HEK293 (cell line): Measurements from ENCODE around the gene PSMG2.

Experiments used
- CTCF ChIA-PET: fragments of 350-600 bp; formaldehyde crosslinking; extraction: SDS; loops from one replicate; lab custom pipeline; 2021; ENCODE audit warnings: antibody characterized with exemption; lab: Yijun Ruan, JAX
- POLR2A ChIA-PET: fragments of 300-600 bp; formaldehyde crosslinking; extraction: SDS; loops from one replicate; lab custom pipeline; 2020; ENCODE audit warnings: antibody characterized with exemption, inconsistent platforms; lab: Yijun Ruan, JAX
- H3K27ac ChIP-seq: fragments of 200-500 bp; sonication (Bioruptor generic); 2 replicates; pipeline ENCODE4 v1.5.1; 2014; ENCODE audit warnings: low read depth, low read length, control low read depth, inconsistent platforms; ENCODE audit errors: extremely low read depth
- H3K36me3 ChIP-seq, 2 experiments: fragments of 200-500 bp in 1 of 2; sonication (Bioruptor generic) in 1 of 2; 1 replicate in 1 of 2; 2 replicates in 1 of 2; pipeline ENCODE4 v1.5.1; 2014 to 2017; ENCODE audit warnings: inconsistent platforms in 2 of 2, low read length in 2 of 2; ENCODE audit not compliant: control insufficient read depth in 2 of 2, insufficient read depth in 1 of 2
- H3K4me1 ChIP-seq: fragments of 200-500 bp; sonication (Bioruptor generic); 2 replicates; pipeline ENCODE4 v1.5.1; 2014; ENCODE audit warnings: mild to moderate bottlenecking, low read length, inconsistent platforms; ENCODE audit not compliant: control insufficient read depth, insufficient read depth
- H3K4me3 ChIP-seq: 2 replicates; pipeline ENCODE4 v1.5.1; 2011; ENCODE audit warnings: low read depth, mild to moderate bottlenecking, control low read depth, low read length, moderate library complexity
- H3K9me3 ChIP-seq: fragments of 200-500 bp; sonication (Bioruptor generic); 2 replicates; pipeline ENCODE4 v1.5.1; 2014; ENCODE audit warnings: low read depth, low read length, inconsistent platforms; ENCODE audit not compliant: control insufficient read depth, insufficient read depth
- EGR2 ChIP-seq: fragments of 450-650 bp; formaldehyde crosslinking; IDR thresholded peaks from 2 replicates; pipeline ENCODE4 v1.5.1; 2016; ENCODE audit warnings: low read depth, missing biosample characterization, missing genetic modification characterization
- OSR2 ChIP-seq: fragments of 450-650 bp; formaldehyde crosslinking; IDR thresholded peaks from 2 replicates; pipeline ENCODE4 v1.5.1; 2016; ENCODE audit warnings: missing biosample characterization, missing genetic modification characterization
- SETDB1 ChIP-seq: IDR thresholded peaks from one replicate; pipeline ENCODE4 v1.6.1; 2017; ENCODE audit warnings: mild to moderate bottlenecking, low read length, moderate library complexity, mixed read lengths; ENCODE audit not compliant: insufficient read length
- YY1 ChIP-seq: fragments of 450-650 bp; formaldehyde crosslinking; IDR thresholded peaks from 2 replicates; pipeline ENCODE4 v1.5.1; 2018; ENCODE audit warnings: missing biosample characterization, missing genetic modification characterization
- ZFP69B ChIP-seq: fragments of 450-650 bp; formaldehyde crosslinking; IDR thresholded peaks from 2 replicates; pipeline ENCODE4 v1.5.1; 2016; ENCODE audit warnings: missing biosample characterization, missing genetic modification characterization
- ZIC2 ChIP-seq: fragments of 450-650 bp; formaldehyde crosslinking; IDR thresholded peaks from 2 replicates; pipeline ENCODE4 v1.5.1; 2016; ENCODE audit warnings: missing biosample characterization, missing genetic modification characterization
- ZNF10 ChIP-seq: fragments of 450-650 bp; formaldehyde crosslinking; IDR thresholded peaks from 2 replicates; pipeline ENCODE4 v1.5.1; 2017; ENCODE audit warnings: missing biosample characterization, missing genetic modification characterization
- ZNF24 ChIP-seq: fragments of 450-650 bp; formaldehyde crosslinking; IDR thresholded peaks from 2 replicates; pipeline ENCODE4 v1.5.1; 2016; ENCODE audit warnings: missing biosample characterization, missing genetic modification characterization
- ZNF501 ChIP-seq: fragments of 450-650 bp; formaldehyde crosslinking; IDR thresholded peaks from 2 replicates; pipeline ENCODE4 v1.5.1; 2016; ENCODE audit warnings: missing biosample characterization, missing genetic modification characterization
- ZNF510 ChIP-seq: fragments of 450-650 bp; formaldehyde crosslinking; IDR thresholded peaks from 2 replicates; pipeline ENCODE4 v1.5.1; 2018; ENCODE audit warnings: mild to moderate bottlenecking, missing genetic modification characterization, missing biosample characterization; ENCODE audit not compliant: insufficient replicate concordance
- ZNF658 ChIP-seq: fragments of 450-650 bp; formaldehyde crosslinking; IDR thresholded peaks from 2 replicates; pipeline ENCODE4; 2016; ENCODE audit warnings: missing biosample characterization, missing genetic modification characterization
- ZNF660 ChIP-seq: fragments of 450-650 bp; IDR thresholded peaks from 2 replicates; pipeline ENCODE4 v1.5.1; 2018; ENCODE audit warnings: missing biosample characterization, mild to moderate bottlenecking, missing genetic modification characterization
- ZNF707 ChIP-seq: fragments of 450-650 bp; formaldehyde crosslinking; IDR thresholded peaks from 2 replicates; pipeline ENCODE4 v1.5.1; 2016; ENCODE audit warnings: missing biosample characterization, missing genetic modification characterization
- ZNF768 ChIP-seq: fragments of 450-650 bp; formaldehyde crosslinking; IDR thresholded peaks from 2 replicates; pipeline ENCODE4 v1.5.1; 2018; ENCODE audit warnings: missing biosample characterization, mild to moderate bottlenecking, missing genetic modification characterization
- ZNF791 ChIP-seq: fragments of 450-650 bp; formaldehyde crosslinking; IDR thresholded peaks from 2 replicates; pipeline ENCODE4 v1.5.1; 2016; ENCODE audit warnings: missing biosample characterization, missing genetic modification characterization
- ZNF792 ChIP-seq: fragments of 450-650 bp; formaldehyde crosslinking; IDR thresholded peaks from 2 replicates; pipeline ENCODE4 v1.5.1; 2016; ENCODE audit warnings: missing biosample characterization, missing genetic modification characterization
- TF ChIP-seq, protein P1 (sequence below): fragments of 450-650 bp; IDR thresholded peaks from 2 replicates; pipeline ENCODE4 v1.5.1; 2018; ENCODE audit warnings: missing biosample characterization, missing genetic modification characterization
- TF ChIP-seq, protein P2 (sequence below): fragments of 450-650 bp; formaldehyde crosslinking; IDR thresholded peaks from 2 replicates; pipeline ENCODE4 v1.5.1; 2016; ENCODE audit warnings: missing biosample characterization, missing genetic modification characterization
- TF ChIP-seq, protein P3 (sequence below): fragments of 450-650 bp; IDR thresholded peaks from 2 replicates; pipeline ENCODE4 v1.5.1; 2018; ENCODE audit warnings: missing biosample characterization, mild to moderate bottlenecking, missing genetic modification characterization
- TF ChIP-seq, protein P4 (sequence below): fragments of 450-650 bp; formaldehyde crosslinking; conservative IDR thresholded peaks from 2 replicates; pipeline ENCODE4 v1.5.1; 2016; ENCODE audit warnings: low read depth, missing biosample characterization, missing genetic modification characterization
- TF ChIP-seq, protein P5 (sequence below): sonication (generic); formaldehyde crosslinking; IDR thresholded peaks from 2 replicates; pipeline ENCODE4 v1.8.1; 2022; ENCODE audit warnings: mild to moderate bottlenecking, moderate library complexity, missing genetic modification reagents
- TF ChIP-seq, protein P6 (sequence below): fragments of 450-650 bp; formaldehyde crosslinking; IDR thresholded peaks from 2 replicates; pipeline ENCODE4 v1.5.1; 2016; ENCODE audit warnings: missing biosample characterization, missing genetic modification characterization
- TF ChIP-seq, protein P7 (sequence below): fragments of 450-650 bp; formaldehyde crosslinking; IDR thresholded peaks from 2 replicates; pipeline ENCODE4 v1.5.1; 2016; ENCODE audit warnings: missing biosample characterization, missing genetic modification characterization

The PSMG2 gene

DNA sequence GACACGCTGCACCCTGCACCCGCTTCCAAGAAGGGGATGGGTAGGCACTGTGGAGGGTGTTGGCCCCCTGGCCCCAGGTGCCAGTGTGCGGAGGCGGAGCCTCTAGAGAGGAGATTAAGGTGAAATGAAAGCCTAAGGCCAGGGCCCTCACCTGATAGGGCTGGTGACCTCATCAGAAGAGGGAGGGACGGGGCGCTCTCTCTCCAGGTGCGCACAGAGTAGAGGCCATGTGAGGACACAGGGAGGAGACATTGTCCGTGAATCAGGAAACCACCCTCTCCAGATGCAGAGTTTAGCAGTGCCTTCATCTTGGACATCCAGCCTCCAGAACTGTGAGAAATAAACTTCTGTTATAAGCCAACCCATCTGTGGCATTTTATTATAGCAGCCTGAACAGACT lies 62.3 kb downstream of the PSMG2 start:
- ChIA-PET CTCF (interaction anchor here (0.6 kb wide), 1 partner anchor 702 kb away, joined by 3 read pairs; no protein-coding TSS in a partner anchor), POLR2A (no interaction called here)
- H3K36me3 ChIP-seq = no peaks in the 10 kb centered on the region

DNA sequence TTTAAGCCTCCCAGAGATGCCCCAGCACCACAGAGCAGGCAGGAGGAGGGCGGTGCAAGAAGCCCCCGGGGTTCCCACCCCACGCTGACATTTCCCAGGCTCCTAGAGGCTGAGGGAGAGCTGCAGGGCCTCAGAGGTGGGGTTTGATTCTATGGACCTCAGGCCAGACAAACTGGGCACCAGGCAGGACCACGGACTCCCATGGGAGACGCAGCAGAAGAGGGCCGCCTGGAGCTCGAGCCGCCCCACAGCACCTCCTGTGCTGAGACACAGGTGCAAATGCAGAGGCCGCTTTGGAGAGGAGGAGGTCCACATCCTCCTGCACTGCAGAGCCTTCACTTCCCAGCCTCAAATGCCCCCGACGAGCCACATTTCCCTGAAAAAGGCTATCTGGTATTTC lies 62.7 kb downstream of the PSMG2 start:
- H3K4me1 ChIP-seq = no peaks in the 10 kb centered on the region
- no peaks in the 10 kb centered on the region for H3K9me3 ChIP-seq
- no peak overlapping the region for H3K27ac ChIP-seq
- ChIA-PET CTCF (interaction anchor here (0.6 kb wide), 1 partner anchor 702 kb away, joined by 3 read pairs; no protein-coding TSS in a partner anchor), POLR2A (no interaction called here)
- TF ChIP-seq YY1 (tag by site-specific recombination) = no peak
- TF ChIP-seq, protein P1, sequence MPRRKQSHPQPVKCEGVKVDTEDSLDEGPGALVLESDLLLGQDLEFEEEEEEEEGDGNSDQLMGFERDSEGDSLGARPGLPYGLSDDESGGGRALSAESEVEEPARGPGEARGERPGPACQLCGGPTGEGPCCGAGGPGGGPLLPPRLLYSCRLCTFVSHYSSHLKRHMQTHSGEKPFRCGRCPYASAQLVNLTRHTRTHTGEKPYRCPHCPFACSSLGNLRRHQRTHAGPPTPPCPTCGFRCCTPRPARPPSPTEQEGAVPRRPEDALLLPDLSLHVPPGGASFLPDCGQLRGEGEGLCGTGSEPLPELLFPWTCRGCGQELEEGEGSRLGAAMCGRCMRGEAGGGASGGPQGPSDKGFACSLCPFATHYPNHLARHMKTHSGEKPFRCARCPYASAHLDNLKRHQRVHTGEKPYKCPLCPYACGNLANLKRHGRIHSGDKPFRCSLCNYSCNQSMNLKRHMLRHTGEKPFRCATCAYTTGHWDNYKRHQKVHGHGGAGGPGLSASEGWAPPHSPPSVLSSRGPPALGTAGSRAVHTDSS (tag by site-specific recombination) = no peak
- TF ChIP-seq, protein P2, sequence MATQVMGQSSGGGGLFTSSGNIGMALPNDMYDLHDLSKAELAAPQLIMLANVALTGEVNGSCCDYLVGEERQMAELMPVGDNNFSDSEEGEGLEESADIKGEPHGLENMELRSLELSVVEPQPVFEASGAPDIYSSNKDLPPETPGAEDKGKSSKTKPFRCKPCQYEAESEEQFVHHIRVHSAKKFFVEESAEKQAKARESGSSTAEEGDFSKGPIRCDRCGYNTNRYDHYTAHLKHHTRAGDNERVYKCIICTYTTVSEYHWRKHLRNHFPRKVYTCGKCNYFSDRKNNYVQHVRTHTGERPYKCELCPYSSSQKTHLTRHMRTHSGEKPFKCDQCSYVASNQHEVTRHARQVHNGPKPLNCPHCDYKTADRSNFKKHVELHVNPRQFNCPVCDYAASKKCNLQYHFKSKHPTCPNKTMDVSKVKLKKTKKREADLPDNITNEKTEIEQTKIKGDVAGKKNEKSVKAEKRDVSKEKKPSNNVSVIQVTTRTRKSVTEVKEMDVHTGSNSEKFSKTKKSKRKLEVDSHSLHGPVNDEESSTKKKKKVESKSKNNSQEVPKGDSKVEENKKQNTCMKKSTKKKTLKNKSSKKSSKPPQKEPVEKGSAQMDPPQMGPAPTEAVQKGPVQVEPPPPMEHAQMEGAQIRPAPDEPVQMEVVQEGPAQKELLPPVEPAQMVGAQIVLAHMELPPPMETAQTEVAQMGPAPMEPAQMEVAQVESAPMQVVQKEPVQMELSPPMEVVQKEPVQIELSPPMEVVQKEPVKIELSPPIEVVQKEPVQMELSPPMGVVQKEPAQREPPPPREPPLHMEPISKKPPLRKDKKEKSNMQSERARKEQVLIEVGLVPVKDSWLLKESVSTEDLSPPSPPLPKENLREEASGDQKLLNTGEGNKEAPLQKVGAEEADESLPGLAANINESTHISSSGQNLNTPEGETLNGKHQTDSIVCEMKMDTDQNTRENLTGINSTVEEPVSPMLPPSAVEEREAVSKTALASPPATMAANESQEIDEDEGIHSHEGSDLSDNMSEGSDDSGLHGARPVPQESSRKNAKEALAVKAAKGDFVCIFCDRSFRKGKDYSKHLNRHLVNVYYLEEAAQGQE (tag by site-specific recombination) = no peak
- no peak for TF ChIP-seq ZNF510
- TF ChIP-seq, protein P3, sequence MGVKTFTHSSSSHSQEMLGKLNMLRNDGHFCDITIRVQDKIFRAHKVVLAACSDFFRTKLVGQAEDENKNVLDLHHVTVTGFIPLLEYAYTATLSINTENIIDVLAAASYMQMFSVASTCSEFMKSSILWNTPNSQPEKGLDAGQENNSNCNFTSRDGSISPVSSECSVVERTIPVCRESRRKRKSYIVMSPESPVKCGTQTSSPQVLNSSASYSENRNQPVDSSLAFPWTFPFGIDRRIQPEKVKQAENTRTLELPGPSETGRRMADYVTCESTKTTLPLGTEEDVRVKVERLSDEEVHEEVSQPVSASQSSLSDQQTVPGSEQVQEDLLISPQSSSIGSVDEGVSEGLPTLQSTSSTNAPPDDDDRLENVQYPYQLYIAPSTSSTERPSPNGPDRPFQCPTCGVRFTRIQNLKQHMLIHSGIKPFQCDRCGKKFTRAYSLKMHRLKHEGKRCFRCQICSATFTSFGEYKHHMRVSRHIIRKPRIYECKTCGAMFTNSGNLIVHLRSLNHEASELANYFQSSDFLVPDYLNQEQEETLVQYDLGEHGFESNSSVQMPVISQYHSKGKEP (tag by site-specific recombination) = no peak
- TF ChIP-seq, protein P4, sequence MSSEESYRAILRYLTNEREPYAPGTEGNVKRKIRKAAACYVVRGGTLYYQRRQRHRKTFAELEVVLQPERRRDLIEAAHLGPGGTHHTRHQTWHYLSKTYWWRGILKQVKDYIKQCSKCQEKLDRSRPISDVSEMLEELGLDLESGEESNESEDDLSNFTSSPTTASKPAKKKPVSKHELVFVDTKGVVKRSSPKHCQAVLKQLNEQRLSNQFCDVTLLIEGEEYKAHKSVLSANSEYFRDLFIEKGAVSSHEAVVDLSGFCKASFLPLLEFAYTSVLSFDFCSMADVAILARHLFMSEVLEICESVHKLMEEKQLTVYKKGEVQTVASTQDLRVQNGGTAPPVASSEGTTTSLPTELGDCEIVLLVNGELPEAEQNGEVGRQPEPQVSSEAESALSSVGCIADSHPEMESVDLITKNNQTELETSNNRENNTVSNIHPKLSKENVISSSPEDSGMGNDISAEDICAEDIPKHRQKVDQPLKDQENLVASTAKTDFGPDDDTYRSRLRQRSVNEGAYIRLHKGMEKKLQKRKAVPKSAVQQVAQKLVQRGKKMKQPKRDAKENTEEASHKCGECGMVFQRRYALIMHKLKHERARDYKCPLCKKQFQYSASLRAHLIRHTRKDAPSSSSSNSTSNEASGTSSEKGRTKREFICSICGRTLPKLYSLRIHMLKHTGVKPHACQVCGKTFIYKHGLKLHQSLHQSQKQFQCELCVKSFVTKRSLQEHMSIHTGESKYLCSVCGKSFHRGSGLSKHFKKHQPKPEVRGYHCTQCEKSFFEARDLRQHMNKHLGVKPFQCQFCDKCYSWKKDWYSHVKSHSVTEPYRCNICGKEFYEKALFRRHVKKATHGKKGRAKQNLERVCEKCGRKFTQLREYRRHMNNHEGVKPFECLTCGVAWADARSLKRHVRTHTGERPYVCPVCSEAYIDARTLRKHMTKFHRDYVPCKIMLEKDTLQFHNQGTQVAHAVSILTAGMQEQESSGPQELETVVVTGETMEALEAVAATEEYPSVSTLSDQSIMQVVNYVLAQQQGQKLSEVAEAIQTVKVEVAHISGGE = no peak
- no peak for TF ChIP-seq ZNF792
- no peak for TF ChIP-seq ZNF658
- TF ChIP-seq EGR2 = no peak
- TF ChIP-seq ZIC2 (tag by site-specific recombination) = no peak
- TF ChIP-seq ZFP69B (tag by site-specific recombination) = no peak
- TF ChIP-seq, protein P5, sequence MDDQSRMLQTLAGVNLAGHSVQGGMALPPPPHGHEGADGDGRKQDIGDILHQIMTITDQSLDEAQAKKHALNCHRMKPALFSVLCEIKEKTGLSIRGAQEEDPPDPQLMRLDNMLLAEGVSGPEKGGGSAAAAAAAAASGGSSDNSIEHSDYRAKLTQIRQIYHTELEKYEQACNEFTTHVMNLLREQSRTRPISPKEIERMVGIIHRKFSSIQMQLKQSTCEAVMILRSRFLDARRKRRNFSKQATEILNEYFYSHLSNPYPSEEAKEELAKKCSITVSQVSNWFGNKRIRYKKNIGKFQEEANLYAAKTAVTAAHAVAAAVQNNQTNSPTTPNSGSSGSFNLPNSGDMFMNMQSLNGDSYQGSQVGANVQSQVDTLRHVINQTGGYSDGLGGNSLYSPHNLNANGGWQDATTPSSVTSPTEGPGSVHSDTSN (CRISPR knock-in tag) = no peak
- no peak for TF ChIP-seq ZNF501 (tag by site-specific recombination)
- no peak for TF ChIP-seq ZNF24
- no peak for TF ChIP-seq ZNF707 (tag by site-specific recombination)
- TF ChIP-seq ZNF791 (tag by site-specific recombination) = no peak
- TF ChIP-seq ZNF660 (tag by site-specific recombination) = no peak
- H3K36me3 ChIP-seq = no peaks in the 10 kb centered on the region
- no peak overlapping the region for H3K4me3 ChIP-seq

More for the DNA sequence above, 62.3 kb downstream of the PSMG2 start:
- Histone ChIP-seq H3K4me3 (no peak overlapping the region), H3K27ac (no peak overlapping the region)
- no peak for TF ChIP-seq OSR2
- no peak for TF ChIP-seq ZNF768 (tag by site-specific recombination)
- TF ChIP-seq SETDB1 = no peak
- TF ChIP-seq, protein P6, sequence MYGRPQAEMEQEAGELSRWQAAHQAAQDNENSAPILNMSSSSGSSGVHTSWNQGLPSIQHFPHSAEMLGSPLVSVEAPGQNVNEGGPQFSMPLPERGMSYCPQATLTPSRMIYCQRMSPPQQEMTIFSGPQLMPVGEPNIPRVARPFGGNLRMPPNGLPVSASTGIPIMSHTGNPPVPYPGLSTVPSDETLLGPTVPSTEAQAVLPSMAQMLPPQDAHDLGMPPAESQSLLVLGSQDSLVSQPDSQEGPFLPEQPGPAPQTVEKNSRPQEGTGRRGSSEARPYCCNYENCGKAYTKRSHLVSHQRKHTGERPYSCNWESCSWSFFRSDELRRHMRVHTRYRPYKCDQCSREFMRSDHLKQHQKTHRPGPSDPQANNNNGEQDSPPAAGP = no peak
- peak; percentile 51; the same call in 1 of the 2 replicates for TF ChIP-seq ZNF10 (tag by site-specific recombination)
- TF ChIP-seq, protein P7, sequence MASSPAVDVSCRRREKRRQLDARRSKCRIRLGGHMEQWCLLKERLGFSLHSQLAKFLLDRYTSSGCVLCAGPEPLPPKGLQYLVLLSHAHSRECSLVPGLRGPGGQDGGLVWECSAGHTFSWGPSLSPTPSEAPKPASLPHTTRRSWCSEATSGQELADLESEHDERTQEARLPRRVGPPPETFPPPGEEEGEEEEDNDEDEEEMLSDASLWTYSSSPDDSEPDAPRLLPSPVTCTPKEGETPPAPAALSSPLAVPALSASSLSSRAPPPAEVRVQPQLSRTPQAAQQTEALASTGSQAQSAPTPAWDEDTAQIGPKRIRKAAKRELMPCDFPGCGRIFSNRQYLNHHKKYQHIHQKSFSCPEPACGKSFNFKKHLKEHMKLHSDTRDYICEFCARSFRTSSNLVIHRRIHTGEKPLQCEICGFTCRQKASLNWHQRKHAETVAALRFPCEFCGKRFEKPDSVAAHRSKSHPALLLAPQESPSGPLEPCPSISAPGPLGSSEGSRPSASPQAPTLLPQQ (tag by site-specific recombination) = no peak
- TF ChIP-seq ZNF791 (tag by site-specific recombination) = no peak
- TF ChIP-seq, all 188 proteins: peak for 1
- Histone ChIP-seq H3K4me1 (no peaks in the 10 kb centered on the region), H3K9me3 (no peaks in the 10 kb centered on the region)
